ENCODE data around the gene TEX13C. TPM values are rescaled to one million over a fixed set of nuclear protein-coding genes. Genes with fewer than 3 reads are reported as not detected.

Gene TEX13C
- not detected in 2 replicates for polyA plus RNA-seq

GRCh38 chrX:125319646-125320521, at the start of gene TEX13C:
Gene TEX13C, plus strand, starts transcription at chrX:125319871. Its CDS starts 249 bp downstream, at chrX:125320120.

